Esophagus (tissue), 2 donors: ENCODE results near the gene ABCG5. TPM values are rescaled to one million over a fixed set of nuclear protein-coding genes. Genes with fewer than 3 reads are reported as not detected.

Source experiments
- H3K27ac ChIP-seq, 2 donors: one replicate each; pipeline ENCODE4 v1.5.1; 2013; ENCODE audit warnings: low read depth in 2 of 2, mild to moderate bottlenecking in 2 of 2, inconsistent platforms in 1 of 2, low read length in 1 of 2, moderate library complexity in 1 of 2
- H3K27me3 ChIP-seq, 2 donors: one replicate each; pipeline ENCODE4 v1.6.1; 2013; ENCODE audit warnings: low read length in 2 of 2, control low read depth in 1 of 2, mild to moderate bottlenecking in 1 of 2; ENCODE audit not compliant: insufficient read depth in 2 of 2, control insufficient read depth in 1 of 2
- H3K36me3 ChIP-seq, 2 donors: one replicate each; pipeline ENCODE4 v1.6.1; 2013; ENCODE audit warnings: low read length in 1 of 2; ENCODE audit not compliant: control insufficient read depth in 2 of 2, insufficient read depth in 2 of 2
- H3K4me1 ChIP-seq, 2 donors: one replicate each; pipeline ENCODE4 v1.6.1; 2013; ENCODE audit warnings: low read length in 1 of 2; ENCODE audit not compliant: control insufficient read depth in 2 of 2, insufficient read depth in 2 of 2
- H3K4me3 ChIP-seq, 2 donors: one replicate each; pipeline ENCODE4 v1.5.1; 2013; ENCODE audit warnings: low read length in 2 of 2, mild to moderate bottlenecking in 2 of 2, low read depth in 1 of 2, moderate library complexity in 1 of 2
- H3K9me3 ChIP-seq, 2 donors: one replicate each; pipeline ENCODE4 v1.6.1; 2013; ENCODE audit warnings: mild to moderate bottlenecking in 2 of 2, low read depth in 1 of 2, low read length in 1 of 2, moderate library complexity in 1 of 2; ENCODE audit not compliant: control insufficient read depth in 2 of 2, insufficient read depth in 1 of 2
- WGBS, 2 donors: extraction: QIAGEN DNeasy Blood & Tissue Kit; methylation state at CpG; one replicate each; pipeline ENCODE4 v1.1.7; 2013; 5-methylcytosine and 5-hydroxymethylcytosine counted together
- polyA plus RNA-seq, 2 donors: library from polyadenylated mRNA; stranded (reverse); fragments of 200-250 nt; gene quantifications; one replicate each; pipeline ENCODE4 v1.2.3, GENCODE V29; 2013
- donor health status: healthy with polysubstance abuse.
- donor health status: Bipolar disorder and iron deficiency.

ABCG5 gene
- polyA plus RNA-seq, 2 donors: 0.01 TPM; not detected in 1

DNA sequence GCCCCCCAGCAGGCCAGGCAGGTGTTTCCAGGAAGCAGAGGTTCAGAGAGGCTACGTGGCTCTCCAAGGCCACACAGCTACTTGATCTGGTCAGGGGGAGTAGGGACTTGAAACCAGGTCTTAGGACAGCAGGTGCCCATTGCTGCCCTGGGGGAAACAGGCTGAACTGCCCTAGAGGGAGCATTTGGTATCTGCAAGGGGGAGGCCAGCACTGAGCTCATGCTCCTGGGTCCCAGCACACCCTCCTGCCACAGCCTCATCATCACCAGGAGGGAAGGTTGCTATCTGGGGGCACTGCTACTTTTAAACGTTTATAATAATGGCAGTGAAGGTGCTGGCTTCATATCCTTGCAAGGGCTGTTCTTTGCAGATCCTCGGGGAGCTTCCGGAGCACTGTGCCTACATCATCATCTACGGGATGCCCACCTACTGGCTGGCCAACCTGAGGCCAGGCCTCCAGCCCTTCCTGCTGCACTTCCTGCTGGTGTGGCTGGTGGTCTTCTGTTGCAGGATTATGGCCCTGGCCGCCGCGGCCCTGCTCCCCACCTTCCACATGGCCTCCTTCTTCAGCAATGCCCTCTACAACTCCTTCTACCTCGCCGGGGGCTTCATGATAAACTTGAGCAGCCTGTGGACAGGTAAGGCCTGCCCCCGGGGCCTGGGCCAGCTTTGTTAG, 36.3 kb upstream of the ABCG5 start:
- WGBS, 2 donors: 82 to 84% methylated on average over 11 of the region's 11 CpGs
- H3K36me3 ChIP-seq: no peaks in the 10 kb centered on the region
- H3K4me1 ChIP-seq: no peaks in the 10 kb centered on the region
- H3K9me3 ChIP-seq: no peaks in the 10 kb centered on the region
- no peak overlapping the region for H3K4me3 ChIP-seq
- no peaks in the 10 kb centered on the region for H3K27me3 ChIP-seq
- no peak overlapping the region for H3K27ac ChIP-seq

DNA sequence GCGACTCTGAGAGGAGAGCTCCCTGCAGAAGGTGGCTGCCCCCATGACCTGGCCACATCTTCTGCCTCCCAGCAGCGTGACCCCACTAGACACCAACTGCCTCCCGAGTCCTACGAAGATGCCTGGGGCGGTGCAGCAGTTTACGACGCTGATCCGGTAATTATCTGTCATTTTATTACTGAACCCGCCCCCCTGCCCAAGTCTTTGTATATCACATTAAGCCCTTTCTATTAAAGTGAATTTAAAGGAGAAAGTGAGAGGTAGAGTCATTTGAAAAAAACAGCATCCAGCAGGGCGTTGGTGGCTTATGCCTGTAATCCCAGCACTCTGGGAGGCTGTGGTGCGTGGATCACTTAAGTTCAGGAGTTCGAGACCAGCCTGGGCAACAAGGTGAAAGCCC, 33.5 kb upstream of the ABCG5 start:
- H3K27me3 ChIP-seq: no peaks in the 10 kb centered on the region
- H3K9me3 ChIP-seq: no peaks in the 10 kb centered on the region
- no peaks in the 10 kb centered on the region for H3K4me1 ChIP-seq
- H3K4me3 ChIP-seq: no peak overlapping the region
- no peaks in the 10 kb centered on the region for H3K36me3 ChIP-seq
- no peak overlapping the region for H3K27ac ChIP-seq
- WGBS, 2 donors: 81 to 88% methylated on average over 12 of the region's 12 CpGs

DNA sequence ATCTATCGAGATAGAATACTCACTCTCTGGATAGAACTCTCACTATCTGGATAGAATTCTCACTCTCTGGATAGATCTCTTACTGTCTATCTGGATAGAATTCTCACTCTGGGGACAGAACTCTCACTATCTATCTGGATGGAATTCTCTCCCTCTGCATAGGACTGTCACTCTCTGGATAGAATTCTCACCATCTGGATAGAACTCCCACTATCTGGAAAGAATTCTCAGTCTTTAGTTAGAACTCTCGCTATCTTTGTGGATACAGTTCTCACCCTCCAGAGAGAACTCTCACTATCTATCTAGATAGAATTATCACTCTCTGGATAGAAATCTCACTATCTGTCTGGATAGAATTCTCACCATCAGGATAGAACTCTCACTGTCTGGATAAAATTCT, 16.7 kb upstream of the ABCG5 start:
- H3K4me1 ChIP-seq: no peaks in the 10 kb centered on the region
- no peaks in the 10 kb centered on the region for H3K36me3 ChIP-seq
- no peak overlapping the region for H3K27ac ChIP-seq
- H3K9me3 ChIP-seq: no peaks in the 10 kb centered on the region
- H3K27me3 ChIP-seq: peaks cover 0 to 3% of the 10 kb centered on the region in 2 donors
- no peak overlapping the region for H3K4me3 ChIP-seq
- 90 to 93% methylated on average over 2 of the region's 2 CpGs for WGBS, 2 donors

DNA sequence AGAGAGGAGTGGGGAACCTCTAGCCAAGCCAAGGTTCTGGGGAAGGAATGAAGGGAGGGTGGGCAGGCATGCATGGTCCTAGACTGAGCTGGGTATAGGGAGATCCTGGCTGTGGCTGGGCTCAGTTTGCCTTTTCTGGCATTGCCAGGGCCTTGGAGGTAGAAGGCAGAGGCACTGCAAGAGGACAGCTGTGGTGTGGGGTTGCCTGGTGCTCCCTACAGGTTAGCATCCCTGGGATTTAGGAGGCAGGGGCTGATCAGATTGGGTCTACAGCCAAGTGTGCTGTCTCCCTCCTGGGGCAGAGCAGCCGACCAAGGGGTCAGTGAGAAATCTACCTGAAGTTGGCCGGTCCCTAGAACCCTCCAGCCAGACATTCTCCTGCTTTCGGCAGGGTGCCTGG, 16.0 kb upstream of the ABCG5 start:
- WGBS, 2 donors: 78 to 80% methylated on average over 3 of the region's 3 CpGs
- H3K9me3 ChIP-seq: no peaks in the 10 kb centered on the region

DNA sequence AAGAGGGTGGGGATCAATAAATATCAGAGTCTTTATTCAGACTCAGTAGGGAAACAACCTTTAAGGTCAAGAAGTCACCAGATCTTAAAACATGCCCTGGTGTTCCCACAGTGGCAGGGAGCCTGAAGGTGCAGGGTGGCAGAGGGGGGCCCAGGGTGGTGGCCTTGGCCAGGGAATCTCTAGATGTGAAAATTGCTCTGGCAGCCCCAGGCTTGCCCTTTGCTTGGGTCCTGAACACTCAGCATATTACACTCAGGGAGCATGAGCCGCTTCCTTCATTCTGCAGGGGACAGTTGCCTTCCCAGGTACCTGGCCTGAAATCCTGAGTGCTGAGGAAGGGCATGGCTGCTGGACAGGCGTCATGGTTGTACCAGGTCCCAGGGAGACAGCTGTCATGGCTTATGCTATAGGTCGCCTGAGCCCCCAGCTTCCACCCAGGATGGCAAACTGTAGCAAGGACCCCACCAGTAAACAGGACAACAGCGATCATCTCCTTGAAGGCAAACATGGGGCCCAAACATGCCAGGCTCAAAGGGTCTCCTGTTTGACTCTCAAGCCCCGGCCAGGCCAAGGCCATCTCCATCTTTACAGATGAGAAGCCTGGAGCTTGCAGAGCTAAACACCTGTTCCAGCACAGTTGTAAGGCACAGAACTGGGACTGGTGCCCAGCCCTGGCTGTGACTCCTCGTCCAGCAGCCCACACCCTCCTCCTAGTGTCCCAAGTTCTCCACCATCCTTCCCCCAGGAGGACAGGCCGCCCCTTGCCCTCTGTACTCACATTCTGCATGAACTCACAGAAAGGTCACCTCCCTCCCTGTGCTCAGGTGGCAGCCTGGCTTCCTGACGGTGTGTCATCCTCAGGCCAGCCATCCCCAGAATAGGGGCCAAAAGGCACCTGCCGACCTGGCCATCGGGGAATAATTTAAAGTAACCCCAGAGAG, 14.8 kb upstream of the ABCG5 start:
- Histone ChIP-seq H3K36me3 (no peaks in the 10 kb centered on the region), H3K27ac (no peak overlapping the region), H3K4me1 (no peaks in the 10 kb centered on the region), H3K9me3 (no peaks in the 10 kb centered on the region), H3K27me3 (peaks cover 0 to 3% of the 10 kb centered on the region in 2 donors), H3K4me3 (no peak overlapping the region)
- WGBS, 2 donors: 77 to 87% methylated on average over 10 of the region's 10 CpGs

More for the DNA sequence above, 16.0 kb upstream of the ABCG5 start:
- Histone ChIP-seq H3K27ac (no peak overlapping the region), H3K4me1 (no peaks in the 10 kb centered on the region), H3K4me3 (no peak overlapping the region), H3K27me3 (peaks cover 0 to 3% of the 10 kb centered on the region in 2 donors), H3K36me3 (no peaks in the 10 kb centered on the region)

DNA sequence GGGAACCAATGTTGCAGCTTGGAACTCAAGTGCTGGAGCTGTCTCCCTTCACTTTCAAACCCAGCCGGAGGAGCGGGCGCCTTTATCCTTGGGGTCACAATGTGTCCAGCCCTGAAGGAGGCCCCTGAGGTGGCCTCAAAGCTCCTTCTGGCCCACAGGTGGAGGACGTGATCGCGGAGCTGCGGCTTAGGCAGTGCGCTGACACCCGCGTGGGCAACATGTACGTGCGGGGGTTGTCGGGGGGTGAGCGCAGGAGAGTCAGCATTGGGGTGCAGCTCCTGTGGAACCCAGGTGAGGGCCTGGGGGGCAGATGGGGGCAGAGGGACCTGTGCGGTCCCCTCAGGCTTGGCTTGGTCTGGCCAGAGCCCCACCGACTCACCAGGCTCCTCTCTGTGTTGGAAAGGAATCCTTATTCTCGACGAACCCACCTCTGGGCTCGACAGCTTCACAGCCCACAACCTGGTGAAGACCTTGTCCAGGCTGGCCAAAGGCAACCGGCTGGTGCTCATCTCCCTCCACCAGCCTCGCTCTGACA, 13.6 kb upstream of the ABCG5 start:
- WGBS, 2 donors: 95% methylated on average over 20 to 21 of the region's 21 CpGs
- Histone ChIP-seq H3K4me1 (no peaks in the 10 kb centered on the region), H3K27ac (no peak overlapping the region), H3K27me3 (peaks cover 0 to 3% of the 10 kb centered on the region in 2 donors), H3K4me3 (no peak overlapping the region), H3K36me3 (no peaks in the 10 kb centered on the region), H3K9me3 (no peaks in the 10 kb centered on the region)

DNA sequence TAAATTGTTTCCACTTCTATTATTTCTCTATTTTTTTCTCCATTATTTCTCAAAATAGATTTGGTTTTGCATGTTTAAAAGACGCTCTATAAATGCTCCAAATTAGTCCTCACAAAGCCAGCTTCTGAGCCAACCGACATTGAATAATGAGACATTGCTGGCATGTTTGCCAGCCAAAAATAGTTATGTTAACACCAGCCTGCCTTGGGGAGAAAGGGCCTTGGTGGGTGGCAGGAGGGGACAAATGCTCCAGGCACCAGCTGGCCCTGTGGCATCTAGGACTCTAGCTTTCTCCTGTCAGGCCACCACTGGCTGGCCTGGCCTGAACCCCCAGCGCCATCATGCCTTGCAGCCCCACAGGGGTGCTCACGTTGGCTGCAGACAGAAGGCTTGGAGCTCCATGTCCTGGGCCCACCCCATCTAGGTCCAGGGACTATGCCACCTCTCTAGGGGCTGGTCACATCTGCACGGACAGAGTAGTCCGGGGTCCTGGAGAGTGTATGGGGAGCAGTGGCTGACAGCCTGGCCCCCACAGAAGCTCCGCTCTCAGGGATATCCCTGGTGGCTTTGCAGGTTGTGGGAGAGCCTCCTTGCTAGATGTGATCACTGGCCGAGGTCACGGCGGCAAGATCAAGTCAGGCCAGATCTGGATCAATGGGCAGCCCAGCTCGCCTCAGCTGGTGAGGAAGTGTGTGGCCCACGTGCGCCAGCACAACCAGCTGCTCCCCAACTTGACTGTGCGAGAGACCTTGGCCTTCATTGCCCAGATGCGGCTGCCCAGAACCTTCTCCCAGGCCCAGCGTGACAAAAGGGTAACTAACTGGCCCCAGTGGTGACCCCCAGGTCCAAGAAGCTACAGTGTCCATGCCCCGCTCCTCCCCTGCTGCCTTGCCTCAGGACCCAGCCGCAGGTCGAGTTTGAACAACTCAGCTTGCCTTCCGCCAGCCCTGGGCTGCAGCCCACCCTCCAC, 12.7 kb upstream of the ABCG5 start:
- Histone ChIP-seq H3K27ac (no peak overlapping the region), H3K4me1 (no peaks in the 10 kb centered on the region), H3K27me3 (peaks cover 0 to 3% of the 10 kb centered on the region in 2 donors), H3K36me3 (no peaks in the 10 kb centered on the region), H3K4me3 (no peak overlapping the region), H3K9me3 (no peaks in the 10 kb centered on the region)
- WGBS, 2 donors: 87% methylated on average over 20 of the region's 20 CpGs

DNA sequence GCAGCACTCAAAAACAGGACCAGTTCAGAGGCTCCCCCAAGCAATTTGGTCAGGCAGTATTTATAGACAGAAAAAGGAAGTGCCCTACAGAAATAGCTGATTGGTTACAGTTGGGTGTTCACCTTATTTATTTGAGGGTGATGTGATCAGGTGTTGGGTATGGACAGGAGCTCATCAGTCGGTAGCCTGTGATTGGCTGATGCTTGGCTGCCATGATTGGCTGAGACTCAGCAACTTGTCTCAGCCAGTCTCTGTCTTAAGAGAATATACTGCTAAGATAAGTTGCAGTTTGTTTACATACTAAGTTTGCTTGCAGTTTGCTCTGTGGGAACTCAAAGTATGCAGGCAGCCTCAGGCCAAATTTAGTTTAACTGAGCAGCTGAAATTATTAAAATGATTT, 9.6 kb upstream of the ABCG5 start:
- no peak overlapping the region for H3K27ac ChIP-seq
- H3K36me3 ChIP-seq: no peaks in the 10 kb centered on the region
- no peaks in the 10 kb centered on the region for H3K27me3 ChIP-seq
- whole genome bisulfite sequencing, 2 donors: 59 to 76% methylated on average over 1 of the region's 1 CpG
- no peak overlapping the region for H3K4me3 ChIP-seq
- H3K4me1 ChIP-seq: no peaks in the 10 kb centered on the region
- no peaks in the 10 kb centered on the region for H3K9me3 ChIP-seq
